GM19238 (cell line): Measurements from ENCODE around the gene TCP11X2.
A peak's percentile ranks its signal among the peaks of the same experiment; 100 is the strongest.
"Not testable (repeated sequence)": the region's sequence is repeated elsewhere in the genome, so short reads cannot be mapped to it uniquely, and the experiment has no call there.

ENCODE experiments used
- DNase-seq: peaks from one replicate; pipeline ENCODE4 v3.0.0; 2011; ENCODE audit warnings: low spot score; ENCODE audit not compliant: insufficient read length

TCP11X2 gene

GRCh38 chrX:102471762-102472220 lies at the start of gene TCP11X2:
Gene TCP11X2, minus strand, starts transcription at chrX:102471812.
- DNase-seq, result not testable (repeated sequence)

GRCh38 chrX:102517326-102517725 lies 45.7 kb upstream of the TCP11X2 start:
- DNase-seq, result no peak

GRCh38 chrX:102515975-102516941 lies 44.6 kb upstream of the TCP11X2 start, which contains the start of gene TMSB15A:
Gene TMSB15A, minus strand, starts transcription at chrX:102516739.
- DNase-seq, result peak; percentile 16

- no peak for DNase-seq
Measured at GRCh38 chrX:102514536-102514935, 42.9 kb upstream of the TCP11X2 start.

GRCh38 chrX:102498732-102499131 lies 27.1 kb upstream of the TCP11X2 start:
- no peak for DNase-seq

- DNase-seq, result no peak
Measured at GRCh38 chrX:102491766-102492165, 20.2 kb upstream of the TCP11X2 start.

- not testable (repeated sequence) for DNase-seq
Measured at GRCh38 chrX:102478765-102479164, 7.2 kb upstream of the TCP11X2 start.

GRCh38 chrX:102470215-102470614 lies 1.4 kb downstream of the TCP11X2 start:
- not testable (repeated sequence) for DNase-seq

- not testable (repeated sequence) for DNase-seq
Measured at GRCh38 chrX:102458615-102459014, 13.0 kb downstream of the TCP11X2 start.

GRCh38 chrX:102439908-102440307 lies 31.7 kb downstream of the TCP11X2 start, which contains the start of gene NXF2B:
Gene NXF2B, minus strand, starts transcription at chrX:102440008. Its CDS starts 59,972 bp downstream, at chrX:102380036.
- not testable (repeated sequence) for DNase-seq

GRCh38 chrX:102414493-102414892 lies 57.1 kb downstream of the TCP11X2 start:
- not testable (repeated sequence) for DNase-seq
